Endothelial cell of umbilical vein (primary cell): ENCODE results near the gene A3GALT2. TPM values are rescaled to one million over a fixed set of nuclear protein-coding genes. Genes with fewer than 3 reads are reported as not detected.

Experiments used
- BruUV-seq: library from RNA; stranded (reverse); fragments of 400-500 nt; replicated peaks from 2 replicates; lab custom pipeline; 2021; lab: Mats Ljungman, UMichigan
- CTCF ChIA-PET: fragments of 300-600, 350-600 bp; sonication (Branson Sonifier 250); formaldehyde crosslinking; loops from one replicate; lab custom pipeline; 2021; ENCODE audit warnings: antibody characterized with exemption, inconsistent platforms; lab: Charles Lee
- POLR2A ChIA-PET: fragments of 300-600, 350-600 bp; sonication (Branson Sonifier 250); formaldehyde crosslinking; loops from one replicate; lab custom pipeline; 2021; ENCODE audit warnings: antibody characterized with exemption, inconsistent platforms; lab: Charles Lee
- DNase-seq: peaks from one replicate; pipeline ENCODE4 v3.0.0-alpha.2; 2011; ENCODE audit warnings: low read depth, low spot score
- FAIRE-seq: peaks from 2 replicates; lab custom pipeline; 2011; peaks lifted over from hg19 to GRCh38; lab: Jason Lieb, UNC
- H2AFZ ChIP-seq: 2 replicates; pipeline ENCODE4 v1.6.0; 2012; ENCODE audit warnings: low read depth, low read length, control low read depth, inconsistent platforms
- H3K27ac ChIP-seq: 2 replicates; pipeline ENCODE4 v1.5.1; 2011; ENCODE audit warnings: low read depth, mild to moderate bottlenecking, control low read depth, low read length, moderate library complexity; ENCODE audit not compliant: insufficient read depth
- H3K27me3 ChIP-seq, 2 experiments: 2 replicates each; pipeline versions ENCODE4 v1.6.0 to v1.6.1; 2011; ENCODE audit warnings: low read length in 2 of 2, mixed read lengths in 1 of 2; ENCODE audit not compliant: control insufficient read depth in 2 of 2, insufficient read depth in 2 of 2
- H3K36me3 ChIP-seq, 2 experiments: 2 replicates in 1 of 2; 3 replicates in 1 of 2; pipeline ENCODE4 v1.5.1; 2011; ENCODE audit warnings: low read length in 2 of 2, mild to moderate bottlenecking in 1 of 2, moderate library complexity in 1 of 2; ENCODE audit not compliant: control insufficient read depth in 2 of 2, insufficient read depth in 2 of 2; ENCODE audit errors: extremely low read depth in 1 of 2
- H3K4me1 ChIP-seq: 3 replicates; pipeline ENCODE4 v1.5.1; 2011; ENCODE audit warnings: mild to moderate bottlenecking, low read length; ENCODE audit not compliant: control insufficient read depth, insufficient read depth; ENCODE audit errors: extremely low read depth
- H3K4me2 ChIP-seq: 2 replicates; pipeline ENCODE4 v1.6.1; 2011; ENCODE audit warnings: low read length, control low read depth, mixed read lengths; ENCODE audit not compliant: insufficient read depth
- H3K4me3 ChIP-seq, 3 experiments: fragments of 200-600 bp in 1 of 3; sonication (generic), shearing (Covaris generic) in 1 of 3; replicated peaks in 1 of 3; 2 replicates each; pipeline ENCODE4 v1.5.1; 2011 to 2016; ENCODE audit warnings: control low read depth in 3 of 3, low read length in 3 of 3, mild to moderate bottlenecking in 2 of 3, inconsistent platforms in 1 of 3, low read depth in 1 of 3, moderate library complexity in 1 of 3; ENCODE audit not compliant: insufficient read depth in 1 of 3
- H3K79me2 ChIP-seq: 2 replicates; pipeline ENCODE4 v1.6.0; 2012; ENCODE audit warnings: low read length, inconsistent platforms; ENCODE audit not compliant: control insufficient read depth, insufficient read depth
- H3K9ac ChIP-seq: replicated peaks from 2 replicates; pipeline ENCODE3; 2011; ENCODE audit warnings: low read length, control low read depth; ENCODE audit not compliant: insufficient read depth; ENCODE audit errors: extremely low read depth
- H3K9me1 ChIP-seq: replicated peaks from 3 replicates; pipeline ENCODE4 v1.6.0; 2011; ENCODE audit warnings: mild to moderate bottlenecking, low read length; ENCODE audit not compliant: control insufficient read depth, insufficient read depth; ENCODE audit errors: extremely low read depth
- H3K9me3 ChIP-seq: replicated peaks from 2 replicates; pipeline ENCODE4 v1.5.1; 2012; ENCODE audit warnings: low read length, inconsistent platforms; ENCODE audit not compliant: control insufficient read depth, insufficient read depth
- H4K20me1 ChIP-seq: replicated peaks from 2 replicates; pipeline ENCODE3; 2011; ENCODE audit warnings: mild to moderate bottlenecking, low read length; ENCODE audit not compliant: control insufficient read depth, insufficient read depth; ENCODE audit errors: extremely low read depth
- EZH2 ChIP-seq: IDR thresholded peaks from 2 replicates; pipeline ENCODE4 v1.6.1; 2012; ENCODE audit warnings: borderline replicate concordance, low read depth, mild to moderate bottlenecking, moderate library complexity, low read length, inconsistent platforms; ENCODE audit not compliant: severe bottlenecking
- FOS ChIP-seq: IDR thresholded peaks from 2 replicates; pipeline ENCODE4 v1.6.1; 2011; ENCODE audit warnings: mild to moderate bottlenecking, low read length, moderate library complexity, borderline replicate concordance; ENCODE audit not compliant: insufficient read depth
- GATA2 ChIP-seq: IDR thresholded peaks from 2 replicates; pipeline ENCODE4 v1.7.0; 2011; ENCODE audit warnings: low read depth, mild to moderate bottlenecking, moderate library complexity, mixed read lengths, low read length; ENCODE audit not compliant: insufficient read length, insufficient read depth
- JUN ChIP-seq: IDR thresholded peaks from 2 replicates; pipeline ENCODE4 v1.6.1; 2011; ENCODE audit warnings: borderline replicate concordance, low read depth; ENCODE audit not compliant: insufficient read length, insufficient read depth
- MYC ChIP-seq: IDR thresholded peaks from one replicate; pipeline ENCODE4 v1.6.1; 2011; ENCODE audit warnings: mild to moderate bottlenecking, low read depth, low read length
- POLR2A ChIP-seq: IDR thresholded peaks from 2 replicates; pipeline ENCODE4 v1.6.1; 2012; ENCODE audit warnings: low read depth, mild to moderate bottlenecking, control low read depth, low read length
- POLR2AphosphoS5 ChIP-seq: IDR thresholded peaks from 2 replicates; pipeline ENCODE4 v1.6.1; 2012; ENCODE audit warnings: low read depth, mild to moderate bottlenecking, control low read depth, low read length, moderate library complexity; ENCODE audit not compliant: insufficient read depth
- dilution Hi-C: fragments of 300-500 bp; cut with MboI; formaldehyde crosslinking; loops from one replicate; pipeline ENCODE4 v1.15.0; 2019; ENCODE audit warnings: low sequenced_read_pairs; ENCODE audit not compliant: extremely low pct_ligation_motif_present
- intact Hi-C: fragments of 100-400 bp; cut with micrococcal nuclease; formaldehyde crosslinking; loops from one replicate; pipeline ENCODE4 v1.10.0; 2022
- polyA plus RNA-seq, 4 experiments: library from polyadenylated mRNA; depleted of rRNA in 3 of 4; stranded (reverse) in 3 of 4; unstranded in 1 of 4; fragments of >200 nt; gene quantifications; 2 replicates each; pipeline versions ENCODE4 v1.2.1 to v1.2.3, GENCODE V29; 2011 to 2012; ENCODE audit warnings: missing spikeins in 1 of 4
- total RNA-seq: library from RNA; stranded (reverse); gene quantifications from 2 replicates; pipeline ENCODE4 v1.2.3, GENCODE V29; 2021
- TF ChIP-seq, protein P1 (sequence below): IDR thresholded peaks from 2 replicates; pipeline ENCODE4 v1.6.1; 2011; ENCODE audit not compliant: insufficient read depth, insufficient read length
- TF ChIP-seq, protein P2 (sequence below), 2 donors: IDR thresholded peaks; 1 replicate in 1 of 2; 2 replicates in 1 of 2; pipeline ENCODE4 v1.5.1; 2011; ENCODE audit warnings: low read length in 2 of 2, mild to moderate bottlenecking in 2 of 2, moderate library complexity in 2 of 2, control low read depth in 1 of 2, inconsistent platforms in 1 of 2, low read depth in 1 of 2; ENCODE audit not compliant: insufficient read depth in 1 of 2; ENCODE audit errors: extremely low read depth in 1 of 2

Gene A3GALT2
- total and polyA plus RNA-seq, 2 donors (not counting 3 experiments of a cell fraction or from before 2014, with no cell fraction given) = not detected

DNA sequence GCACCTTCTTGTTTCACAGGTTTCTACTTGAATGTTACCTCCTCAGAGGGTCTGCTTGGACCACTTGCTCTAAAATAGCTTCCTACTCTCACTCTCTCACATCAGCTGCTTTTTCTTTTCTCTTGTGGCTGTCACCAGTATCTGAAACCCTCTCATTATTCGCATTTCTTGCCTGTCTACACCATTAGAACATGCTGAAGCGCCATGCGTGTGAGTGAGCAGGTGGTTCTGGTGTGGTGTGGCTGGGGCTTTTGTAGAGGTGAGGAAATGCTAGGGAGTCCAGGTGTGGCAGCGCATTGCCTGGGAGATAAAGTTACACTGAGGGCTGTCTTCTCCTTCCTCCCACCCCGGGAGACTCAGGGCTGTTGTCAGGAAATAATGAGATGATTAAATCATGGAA is 60.5 kb downstream of the A3GALT2 start:
- Histone ChIP-seq H3K9ac (no peak overlapping the region), H3K27ac (no peak overlapping the region), H3K9me1 (no peaks in the 10 kb centered on the region), H3K4me2 (no peak overlapping the region), H3K79me2 (peaks cover 15% of the 10 kb centered on the region), H4K20me1 (no peaks in the 10 kb centered on the region), H3K4me1 (peaks cover 11% of the 10 kb centered on the region), H3K27me3 (no peaks in the 10 kb centered on the region), H3K36me3 (peaks cover 0 to 5% of the 10 kb centered on the region in 2 experiments), H3K4me3 (no peak overlapping the region), H3K9me3 (no peaks in the 10 kb centered on the region), H2AFZ (no peak overlapping the region)
- no peak for DNase-seq
- BruUV-seq = no TSS peak
- ChIA-PET CTCF (interaction anchor here (0.9 kb wide), 1 partner anchor 35 kb away, joined by 3 read pairs; no protein-coding TSS in a partner anchor), POLR2A (no interaction called here)
- no peak for TF ChIP-seq POLR2AphosphoS5
- no peak for TF ChIP-seq GATA2
- TF ChIP-seq FOS = no peak
- TF ChIP-seq EZH2 = no peak
- no peak for TF ChIP-seq JUN
- TF ChIP-seq, protein P1, sequence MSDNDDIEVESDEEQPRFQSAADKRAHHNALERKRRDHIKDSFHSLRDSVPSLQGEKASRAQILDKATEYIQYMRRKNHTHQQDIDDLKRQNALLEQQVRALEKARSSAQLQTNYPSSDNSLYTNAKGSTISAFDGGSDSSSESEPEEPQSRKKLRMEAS = no peak
- no peak for TF ChIP-seq POLR2A
- TF ChIP-seq MYC = no peak
- TF ChIP-seq, protein P2, sequence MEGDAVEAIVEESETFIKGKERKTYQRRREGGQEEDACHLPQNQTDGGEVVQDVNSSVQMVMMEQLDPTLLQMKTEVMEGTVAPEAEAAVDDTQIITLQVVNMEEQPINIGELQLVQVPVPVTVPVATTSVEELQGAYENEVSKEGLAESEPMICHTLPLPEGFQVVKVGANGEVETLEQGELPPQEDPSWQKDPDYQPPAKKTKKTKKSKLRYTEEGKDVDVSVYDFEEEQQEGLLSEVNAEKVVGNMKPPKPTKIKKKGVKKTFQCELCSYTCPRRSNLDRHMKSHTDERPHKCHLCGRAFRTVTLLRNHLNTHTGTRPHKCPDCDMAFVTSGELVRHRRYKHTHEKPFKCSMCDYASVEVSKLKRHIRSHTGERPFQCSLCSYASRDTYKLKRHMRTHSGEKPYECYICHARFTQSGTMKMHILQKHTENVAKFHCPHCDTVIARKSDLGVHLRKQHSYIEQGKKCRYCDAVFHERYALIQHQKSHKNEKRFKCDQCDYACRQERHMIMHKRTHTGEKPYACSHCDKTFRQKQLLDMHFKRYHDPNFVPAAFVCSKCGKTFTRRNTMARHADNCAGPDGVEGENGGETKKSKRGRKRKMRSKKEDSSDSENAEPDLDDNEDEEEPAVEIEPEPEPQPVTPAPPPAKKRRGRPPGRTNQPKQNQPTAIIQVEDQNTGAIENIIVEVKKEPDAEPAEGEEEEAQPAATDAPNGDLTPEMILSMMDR (IDR thresholded peaks at IDR 0.05; ENCODE audit: extremely low read depth in 1 of 2, insufficient read depth in 1 of 2, low read depth in 1 of 2, low read length in 2 of 2) = no peak
- dilution Hi-C loops (no loop called here), intact Hi-C loops (no loop called here)
- no peak for FAIRE-seq
